ENCODE results near the gene RWDD3.

DNA sequence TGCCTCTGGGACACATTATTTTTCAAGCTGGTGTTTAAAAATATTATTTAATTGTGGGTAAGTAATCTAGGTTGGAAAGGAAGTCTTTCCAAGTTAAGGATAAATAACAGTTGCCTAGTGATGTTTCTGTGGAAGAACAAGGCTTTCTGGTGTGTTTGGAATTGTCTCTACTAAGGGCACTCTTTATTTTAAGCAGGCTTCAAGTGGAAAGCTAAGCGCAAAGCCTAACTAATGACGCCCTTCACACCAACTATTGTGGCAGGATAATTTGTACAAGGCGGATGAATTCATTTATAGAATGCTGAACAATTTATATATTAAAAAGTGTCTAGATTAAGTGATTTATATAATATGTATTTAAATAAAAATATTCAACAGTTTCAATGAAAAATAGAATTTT lies 25.1 kb upstream of the RWDD3 start:
- TF ChIP-seq, protein P1, sequence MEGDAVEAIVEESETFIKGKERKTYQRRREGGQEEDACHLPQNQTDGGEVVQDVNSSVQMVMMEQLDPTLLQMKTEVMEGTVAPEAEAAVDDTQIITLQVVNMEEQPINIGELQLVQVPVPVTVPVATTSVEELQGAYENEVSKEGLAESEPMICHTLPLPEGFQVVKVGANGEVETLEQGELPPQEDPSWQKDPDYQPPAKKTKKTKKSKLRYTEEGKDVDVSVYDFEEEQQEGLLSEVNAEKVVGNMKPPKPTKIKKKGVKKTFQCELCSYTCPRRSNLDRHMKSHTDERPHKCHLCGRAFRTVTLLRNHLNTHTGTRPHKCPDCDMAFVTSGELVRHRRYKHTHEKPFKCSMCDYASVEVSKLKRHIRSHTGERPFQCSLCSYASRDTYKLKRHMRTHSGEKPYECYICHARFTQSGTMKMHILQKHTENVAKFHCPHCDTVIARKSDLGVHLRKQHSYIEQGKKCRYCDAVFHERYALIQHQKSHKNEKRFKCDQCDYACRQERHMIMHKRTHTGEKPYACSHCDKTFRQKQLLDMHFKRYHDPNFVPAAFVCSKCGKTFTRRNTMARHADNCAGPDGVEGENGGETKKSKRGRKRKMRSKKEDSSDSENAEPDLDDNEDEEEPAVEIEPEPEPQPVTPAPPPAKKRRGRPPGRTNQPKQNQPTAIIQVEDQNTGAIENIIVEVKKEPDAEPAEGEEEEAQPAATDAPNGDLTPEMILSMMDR (IDR thresholded peaks at IDR 0.05) = no peak
- no peak for TF ChIP-seq POLR2A (IDR thresholded peaks at IDR 0.05)
- TF ChIP-seq EP300 (IDR thresholded peaks at IDR 0.05) = no peak
